ENCODE measurements around the gene SOX13. TPM values are rescaled to one million over a fixed set of nuclear protein-coding genes. Genes with fewer than 3 reads are reported as not detected.
"Not testable (repeated sequence)": the region's sequence is repeated elsewhere in the genome, so short reads cannot be mapped to it uniquely, and the experiment has no call there.

Gene SOX13
- 0.06 TPM in 1 of 2 replicates, not detected in the other for total RNA-seq (2014; rRNA removed; shearing (Covaris generic))

DNA sequence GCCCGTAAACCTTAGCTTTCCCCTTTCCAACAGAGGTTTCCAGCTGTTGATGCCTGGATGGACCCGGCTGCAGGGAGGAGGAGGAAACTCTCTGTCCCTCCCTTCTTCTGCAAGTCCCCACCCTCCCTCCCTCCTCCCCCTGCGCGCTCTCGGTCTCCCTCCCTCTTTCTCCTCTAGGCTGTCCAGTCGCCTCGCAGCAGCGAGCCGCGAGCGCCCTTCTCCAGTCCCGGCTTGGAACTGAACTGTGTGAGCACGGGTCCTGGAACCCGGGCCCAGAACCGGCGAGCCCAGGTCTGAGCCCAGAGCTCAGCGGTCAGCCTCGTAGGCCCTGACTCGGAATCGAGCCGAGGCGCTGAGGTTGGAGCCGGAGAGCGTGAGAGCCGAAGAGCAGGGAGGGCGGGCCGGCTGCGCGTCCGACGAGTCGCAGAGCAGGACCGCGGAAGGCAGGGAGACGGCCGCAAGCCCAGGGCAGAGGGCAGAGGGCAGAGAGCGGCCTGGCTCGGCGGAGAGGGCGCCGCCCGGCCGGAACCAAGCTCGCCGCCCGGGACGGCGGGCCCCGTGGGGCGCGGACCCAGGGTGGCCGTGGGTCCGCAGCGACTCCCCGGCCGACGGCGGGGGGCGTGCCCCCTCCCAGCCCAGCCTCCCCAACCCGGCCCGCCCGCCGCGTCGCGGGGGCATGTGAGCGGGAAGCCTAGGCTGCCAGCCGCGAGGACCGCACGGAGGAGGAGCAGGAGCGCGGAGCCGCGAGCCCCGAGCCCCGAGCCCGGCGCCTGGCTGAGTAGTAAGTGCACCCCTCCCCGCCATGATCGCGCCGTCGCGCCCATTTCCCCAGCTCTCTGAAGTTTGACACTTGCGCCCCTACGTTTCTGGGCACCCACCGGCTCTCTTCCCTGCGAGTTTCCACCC is at the start of gene SOX13:
SOX13 (plus strand) TSS at position 185 of the 906 bp plus-strand sequence. CDS start 39,801 bp downstream, outside the sequence.
- in situ Hi-C loops (cut with HindIII; ENCODE audit: low sequenced_read_pairs) = no loop called here
- DNase-seq (ENCODE audit: low spot score) = peak; percentile 85

DNA sequence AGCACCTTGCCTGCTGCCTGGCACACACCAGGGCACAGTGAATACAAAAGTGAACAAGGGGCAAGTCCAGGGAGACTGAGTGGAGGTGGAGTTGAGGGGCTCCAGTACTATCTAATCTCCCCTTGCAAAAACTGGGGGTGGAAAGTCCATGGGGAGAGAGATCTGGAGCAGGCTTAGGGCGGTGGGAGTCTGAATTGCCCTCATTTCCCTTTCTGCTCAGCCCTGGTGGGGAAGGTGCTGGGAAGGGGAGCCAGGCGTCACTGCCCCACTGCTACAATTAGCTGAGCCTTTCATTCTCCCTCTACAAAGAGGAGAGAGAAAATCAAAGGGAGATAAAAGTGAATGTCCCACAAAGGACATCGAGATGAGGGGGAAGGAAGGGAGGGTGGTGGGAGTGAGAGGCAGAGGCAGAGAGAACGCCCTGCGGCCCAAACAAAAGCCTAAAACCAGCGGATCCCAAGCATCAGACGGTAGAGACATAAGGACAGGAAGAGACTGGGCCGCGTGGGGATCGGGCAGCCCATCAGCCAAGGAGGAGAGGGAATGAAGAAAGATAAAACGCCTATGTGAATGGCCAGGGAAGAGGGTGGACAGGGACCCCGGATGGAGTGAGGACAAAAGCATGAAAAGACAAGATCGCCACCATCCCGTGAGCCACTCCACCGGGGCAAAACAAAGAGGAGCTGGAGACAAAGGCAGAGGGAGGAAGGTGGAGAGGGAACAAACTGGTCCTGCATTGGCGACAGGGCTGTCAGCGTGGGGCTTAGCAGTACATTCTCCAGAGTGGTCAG is 46.8 kb upstream of the SOX13 start:
- DNase-seq (ENCODE audit: low spot score) = no peak
- in situ Hi-C loops (cut with HindIII; ENCODE audit: low sequenced_read_pairs) = no loop called here

DNA sequence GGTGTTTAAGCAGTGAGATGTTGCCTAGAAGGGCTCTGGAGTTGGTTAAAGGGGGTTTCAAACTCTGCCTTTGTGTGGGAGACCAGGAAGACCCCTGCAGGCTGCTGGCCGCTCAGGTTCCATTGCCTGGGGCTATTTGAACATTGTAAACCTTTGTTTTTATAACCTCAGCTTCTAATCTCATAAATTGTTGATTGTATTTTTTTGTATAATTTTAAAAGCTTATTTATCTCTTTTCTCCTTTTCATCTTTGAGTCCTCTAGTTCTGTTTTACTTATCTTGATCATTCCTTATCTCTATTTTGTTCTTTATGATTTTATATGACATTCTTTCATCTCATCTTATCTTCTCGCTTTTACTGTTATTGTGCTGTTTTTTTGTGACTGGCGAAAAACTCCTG is 45.5 kb upstream of the SOX13 start:
- in situ Hi-C loops (cut with HindIII; ENCODE audit: low sequenced_read_pairs) = no loop called here
- DNase-seq (ENCODE audit: low spot score) = no peak

GRCh38 chr1:204029016-204029415 is 43.9 kb upstream of the SOX13 start:
- in situ Hi-C loops (cut with HindIII; ENCODE audit: low sequenced_read_pairs) = no loop called here
- DNase-seq (ENCODE audit: low spot score) = no peak

DNA sequence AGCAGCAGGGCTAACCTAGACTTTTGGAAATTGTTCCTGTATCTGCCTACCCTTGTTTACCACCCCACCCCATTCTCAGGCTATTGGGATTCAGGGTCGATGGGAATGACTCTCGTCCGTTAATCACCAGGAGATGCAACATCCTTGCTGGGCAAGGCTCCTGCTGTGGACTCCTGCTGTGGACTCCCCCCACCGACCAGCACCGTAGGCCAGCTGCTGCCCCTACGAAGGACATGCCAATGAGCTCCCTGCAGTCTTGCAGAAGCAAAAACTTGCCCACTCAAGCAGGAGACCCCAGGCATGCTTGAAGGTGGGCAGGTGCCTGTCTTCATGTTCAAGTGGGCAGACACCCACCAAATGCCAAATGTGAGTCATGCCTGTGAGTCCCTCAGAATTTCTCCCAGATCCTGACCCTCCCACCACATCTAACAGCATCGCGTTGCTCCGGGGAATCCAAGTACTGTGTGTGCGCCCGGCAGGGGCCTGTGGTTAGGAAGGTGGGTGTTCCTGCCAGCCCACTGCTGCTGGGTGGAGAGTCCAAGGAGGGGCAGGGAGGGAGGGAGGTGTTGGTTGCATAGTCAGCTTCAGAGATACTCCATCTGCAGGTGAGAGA is 41.7 kb upstream of the SOX13 start:
- no peak for DNase-seq (ENCODE audit: low spot score)
- in situ Hi-C loops (cut with HindIII; ENCODE audit: low sequenced_read_pairs) = no loop called here

DNA sequence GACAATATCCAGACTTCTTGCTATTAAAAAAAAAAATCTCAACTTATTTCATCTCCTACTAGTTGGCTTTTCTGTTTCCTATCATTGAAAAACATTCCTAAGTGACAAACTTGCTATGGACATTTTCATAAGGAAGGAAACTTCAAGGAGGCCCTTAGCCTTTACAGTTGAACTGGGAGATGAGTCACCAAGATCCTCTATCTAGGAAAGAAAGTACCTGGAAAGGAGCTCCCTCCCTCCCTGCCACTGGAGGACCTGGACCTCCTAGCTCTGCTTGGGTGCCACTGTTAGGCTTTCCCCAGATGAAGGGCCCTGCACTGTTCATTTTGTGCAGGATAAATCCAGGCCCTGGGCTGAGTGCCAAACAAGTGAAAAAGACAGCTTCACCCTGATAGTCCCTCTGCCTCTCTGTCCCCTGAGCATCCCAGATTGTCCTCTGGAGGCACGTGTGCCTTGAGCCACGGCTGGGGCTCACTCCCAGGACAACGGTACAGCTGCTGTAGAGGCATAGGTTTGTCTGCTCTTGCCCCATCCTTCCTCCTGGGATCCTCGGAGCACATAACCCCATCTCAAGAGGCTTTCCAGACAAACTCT is 40.2 kb upstream of the SOX13 start:
- in situ Hi-C loops (cut with HindIII; ENCODE audit: low sequenced_read_pairs) = no loop called here
- DNase-seq (ENCODE audit: low spot score) = no peak

GRCh38 chr1:204033306-204033705 is 39.6 kb upstream of the SOX13 start:
- in situ Hi-C loops (cut with HindIII; ENCODE audit: low sequenced_read_pairs) = no loop called here
- DNase-seq (ENCODE audit: low spot score) = no peak

DNA sequence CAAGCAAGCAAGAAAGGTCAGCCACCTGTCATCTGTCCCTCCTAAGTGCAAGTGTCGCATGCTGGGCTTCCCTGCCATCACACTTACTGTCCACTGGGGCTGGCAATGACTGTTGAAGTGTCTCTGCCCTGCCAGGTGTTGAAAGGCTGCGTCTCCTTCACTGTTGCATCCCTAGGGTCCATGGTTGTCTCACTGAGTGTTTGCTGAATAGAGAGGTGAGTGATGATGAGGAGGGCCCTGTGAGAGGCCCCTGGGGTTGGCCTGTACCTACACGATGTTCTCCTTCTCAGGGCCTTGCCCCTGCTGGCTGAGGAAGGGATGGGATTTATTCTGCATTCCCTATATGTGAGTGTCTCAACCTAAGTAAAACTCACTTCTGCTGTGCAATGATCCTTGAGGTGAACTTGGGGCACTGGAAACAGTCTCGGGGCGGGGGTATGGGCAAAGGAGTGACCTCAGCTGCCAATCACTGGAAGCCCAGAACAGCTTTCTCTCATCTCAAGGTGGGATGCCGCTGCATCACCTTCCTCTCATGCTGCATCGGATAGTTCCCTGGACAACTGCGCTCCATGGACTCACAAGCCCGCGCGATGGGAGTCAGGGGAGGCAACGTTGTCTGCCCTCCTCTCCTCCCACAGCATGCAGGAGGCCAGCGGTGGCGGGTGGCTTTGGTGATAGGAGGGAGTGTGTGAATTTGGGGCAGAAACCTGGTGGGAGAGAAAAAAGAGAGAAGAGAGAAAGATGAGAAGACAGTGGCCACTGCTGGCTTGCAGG is 35.8 kb upstream of the SOX13 start:
- no peak for DNase-seq (ENCODE audit: low spot score)
- in situ Hi-C loops (cut with HindIII; ENCODE audit: low sequenced_read_pairs) = no loop called here

- no peak for DNase-seq (ENCODE audit: low spot score)
- in situ Hi-C loops (cut with HindIII; ENCODE audit: low sequenced_read_pairs) = no loop called here
Observed at GRCh38 chr1:204041232-204041767, 31.6 kb upstream of the SOX13 start.

GRCh38 chr1:204041803-204042505 is 31.0 kb upstream of the SOX13 start:
- in situ Hi-C loops (cut with HindIII; ENCODE audit: low sequenced_read_pairs) = no loop called here
- DNase-seq (ENCODE audit: low spot score) = peak; percentile 60

DNA sequence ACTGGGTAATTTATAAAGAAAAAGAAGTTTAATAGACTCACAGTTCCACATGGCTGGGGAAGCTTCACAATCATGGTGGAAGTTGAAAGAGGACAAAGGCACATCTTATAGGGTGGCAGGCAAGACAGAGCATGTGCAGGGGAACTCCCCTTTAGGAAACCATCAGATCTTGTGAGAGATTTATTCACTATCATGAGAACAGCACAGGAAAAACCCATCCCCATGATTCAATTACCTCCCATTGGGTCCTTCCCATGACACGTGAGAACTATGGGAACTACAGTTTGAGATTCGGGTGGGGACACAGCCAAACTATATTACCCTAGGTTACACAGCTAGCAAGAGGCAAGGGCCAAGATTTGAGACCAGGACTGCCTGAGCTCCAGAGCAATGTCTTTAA is 30.4 kb upstream of the SOX13 start:
- no peak for DNase-seq (ENCODE audit: low spot score)
- in situ Hi-C loops (cut with HindIII; ENCODE audit: low sequenced_read_pairs) = no loop called here

DNA sequence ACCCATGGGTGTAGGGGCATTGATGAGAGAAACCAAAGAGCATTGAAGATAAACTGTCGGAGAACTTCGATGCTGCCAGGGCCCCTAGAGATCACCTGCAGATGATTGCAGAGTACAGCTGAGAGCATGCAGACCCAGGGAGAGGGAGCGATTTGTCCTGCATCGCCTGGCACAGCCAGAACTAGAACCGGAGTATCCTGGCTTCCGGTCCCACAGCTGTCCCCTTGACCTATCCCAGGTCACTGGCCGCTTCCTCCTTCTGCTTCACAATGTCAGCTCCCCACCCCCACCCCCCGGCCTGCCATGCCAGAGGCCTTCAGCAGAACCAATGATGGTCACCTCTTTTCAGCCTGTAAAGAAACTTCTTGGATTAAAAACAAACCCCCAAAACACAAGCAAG is 29.2 kb upstream of the SOX13 start:
- in situ Hi-C loops (cut with HindIII; ENCODE audit: low sequenced_read_pairs) = no loop called here
- DNase-seq (ENCODE audit: low spot score) = no peak

- in situ Hi-C loops (cut with HindIII; ENCODE audit: low sequenced_read_pairs) = no loop called here
Observed at GRCh38 chr1:204044448-204044847, 28.5 kb upstream of the SOX13 start.

DNA sequence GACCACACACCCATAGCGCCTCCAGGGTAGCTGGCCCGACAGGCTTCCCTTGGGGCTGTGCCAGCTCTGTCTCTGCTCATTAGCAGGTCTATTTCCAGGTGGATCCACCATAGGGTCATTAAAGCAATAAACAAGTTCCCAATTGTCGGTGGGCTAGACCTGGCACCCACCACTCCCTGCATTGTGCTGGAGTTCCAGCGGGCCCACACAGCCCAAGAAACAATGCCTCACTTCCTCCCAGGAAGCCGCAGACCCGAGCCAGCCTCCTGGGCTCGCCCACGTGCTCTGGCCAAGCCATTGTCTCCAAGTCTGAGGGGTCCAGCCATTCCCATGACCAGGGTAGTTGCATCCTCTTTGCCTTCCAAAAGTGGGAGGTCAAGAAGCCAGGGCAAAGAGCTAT is 27.5 kb upstream of the SOX13 start:
- in situ Hi-C loops (cut with HindIII; ENCODE audit: low sequenced_read_pairs) = no loop called here
- DNase-seq (ENCODE audit: low spot score) = no peak

More at GRCh38 chr1:204044448-204044847, 28.5 kb upstream of the SOX13 start:
- DNase-seq (ENCODE audit: low spot score) = no peak

DNA sequence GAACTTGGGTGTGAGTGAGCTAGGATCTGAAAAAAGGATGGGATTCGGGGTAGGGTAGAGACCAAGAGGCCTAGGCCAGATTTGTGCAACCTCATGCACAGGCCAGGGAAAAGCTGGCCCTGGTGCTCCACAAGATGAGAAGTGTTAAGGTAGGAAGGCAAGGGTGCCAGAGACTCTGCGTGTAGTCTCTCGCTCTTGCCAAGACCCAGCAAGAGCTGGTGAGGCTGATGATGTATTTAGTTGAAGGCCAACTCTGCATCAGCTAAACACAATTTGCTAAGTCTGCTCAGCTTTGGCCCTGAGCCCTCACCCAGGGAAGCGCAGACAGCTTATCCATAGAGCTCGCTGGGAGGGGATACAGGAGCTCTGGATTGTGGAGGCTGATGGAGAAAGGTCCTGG is 26.6 kb upstream of the SOX13 start:
- peak; percentile 98 for DNase-seq (ENCODE audit: low spot score)
- in situ Hi-C loops (cut with HindIII; ENCODE audit: low sequenced_read_pairs) = no loop called here

DNA sequence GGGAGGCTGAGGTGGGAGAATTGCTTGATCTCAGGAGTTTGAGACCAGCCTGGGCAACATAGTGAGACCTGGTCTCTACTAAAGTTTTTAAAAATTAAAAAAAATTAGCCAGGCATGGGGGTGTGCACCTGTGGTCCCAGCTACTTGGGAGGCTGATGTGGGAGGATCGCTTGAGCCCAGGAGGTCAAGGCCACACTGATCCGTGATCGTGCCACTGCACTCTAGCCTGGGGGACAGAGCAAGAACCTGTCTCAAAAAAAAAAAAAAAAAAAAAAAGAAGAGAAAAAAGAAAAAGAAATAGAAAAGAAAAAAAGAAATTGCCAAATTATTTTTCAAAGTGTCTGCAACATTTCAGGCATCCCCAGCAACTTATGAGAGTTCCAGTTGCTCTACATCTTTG is 24.1 kb upstream of the SOX13 start:
- in situ Hi-C loops (cut with HindIII; ENCODE audit: low sequenced_read_pairs) = not testable (repeated sequence)

DNA sequence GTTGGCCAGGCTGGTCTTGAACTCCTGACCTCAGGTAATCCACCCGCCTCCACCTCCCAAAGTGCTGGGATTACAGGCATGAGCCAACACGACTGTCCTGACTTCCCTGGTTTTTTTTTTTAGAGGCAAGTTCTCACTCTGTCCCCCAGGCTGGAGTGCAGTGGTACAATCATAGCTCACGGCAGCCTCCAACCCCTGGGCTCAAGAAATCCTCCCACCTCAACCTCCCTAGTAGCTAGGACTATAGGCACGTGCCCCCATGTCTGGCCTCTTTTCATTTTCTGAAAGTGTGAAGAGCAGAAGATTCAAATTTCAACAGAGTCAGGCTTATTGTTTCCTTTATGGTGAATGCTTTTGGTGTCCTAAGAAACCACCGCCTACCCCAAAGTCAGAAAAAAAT is 21.7 kb upstream of the SOX13 start:
- DNase-seq (ENCODE audit: low spot score) = no peak
- in situ Hi-C loops (cut with HindIII; ENCODE audit: low sequenced_read_pairs) = no loop called here

More for the DNA sequence above, 24.1 kb upstream of the SOX13 start:
- not testable (repeated sequence) for DNase-seq (ENCODE audit: low spot score)

GRCh38 chr1:204051718-204052117 is 21.2 kb upstream of the SOX13 start:
- in situ Hi-C loops (cut with HindIII; ENCODE audit: low sequenced_read_pairs) = no loop called here
- no peak for DNase-seq (ENCODE audit: low spot score)
